ENCODE measurements around the gene AAK1.

The AAK1 gene

GRCh38 chr2:69509011-69509749 lies 134.4 kb downstream of the AAK1 start:
- no peak for TF ChIP-seq CTCF (IDR thresholded peaks at IDR 0.05; ENCODE audit: low read depth, low read length)
- DNase-seq (ENCODE audit: extremely low read depth, low read depth): no peak

DNA sequence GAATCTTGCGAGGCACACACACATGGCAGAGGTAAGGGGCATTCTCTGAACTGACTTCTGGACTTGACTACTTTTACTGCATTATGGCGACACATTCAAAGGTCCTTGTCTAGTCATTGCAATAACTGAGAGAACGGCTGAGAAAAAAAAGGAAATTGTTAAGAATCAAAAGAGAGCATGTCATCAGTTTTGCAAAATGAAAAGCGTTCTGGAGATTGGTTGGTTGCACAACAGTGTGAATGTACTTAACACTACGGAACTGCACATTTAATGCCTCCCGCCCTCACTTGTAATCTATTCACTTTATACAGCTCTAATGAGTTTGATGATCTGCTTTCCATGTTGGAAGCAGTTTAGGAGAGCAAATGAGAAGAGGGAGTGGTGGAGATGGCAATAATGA lies 137.8 kb downstream of the AAK1 start:
- TF ChIP-seq CTCF (IDR thresholded peaks at IDR 0.05; ENCODE audit: low read depth, low read length): no peak
- no peak for DNase-seq (ENCODE audit: extremely low read depth, low read depth)

DNA sequence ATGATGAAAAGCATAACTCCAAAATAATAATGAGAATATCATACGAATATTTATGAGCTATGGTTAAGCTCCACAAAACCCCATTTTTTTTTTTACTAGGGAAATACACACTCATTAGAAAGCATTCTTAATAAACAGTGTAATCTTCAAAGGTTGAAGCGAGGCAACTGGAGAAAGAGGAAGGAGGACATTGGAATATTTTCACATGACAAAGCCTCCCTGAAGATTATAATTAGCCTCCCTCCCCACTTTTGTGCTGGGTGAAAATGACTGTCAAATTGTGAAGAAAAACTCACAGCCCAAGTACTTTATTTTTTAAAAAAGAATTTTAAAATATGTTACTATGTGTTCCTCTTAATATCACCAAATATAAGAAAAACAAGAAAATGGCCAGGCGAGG lies 142.2 kb downstream of the AAK1 start:
- no peak for DNase-seq (ENCODE audit: extremely low read depth, low read depth)
- TF ChIP-seq CTCF (IDR thresholded peaks at IDR 0.05; ENCODE audit: low read depth, low read length): no peak

DNA sequence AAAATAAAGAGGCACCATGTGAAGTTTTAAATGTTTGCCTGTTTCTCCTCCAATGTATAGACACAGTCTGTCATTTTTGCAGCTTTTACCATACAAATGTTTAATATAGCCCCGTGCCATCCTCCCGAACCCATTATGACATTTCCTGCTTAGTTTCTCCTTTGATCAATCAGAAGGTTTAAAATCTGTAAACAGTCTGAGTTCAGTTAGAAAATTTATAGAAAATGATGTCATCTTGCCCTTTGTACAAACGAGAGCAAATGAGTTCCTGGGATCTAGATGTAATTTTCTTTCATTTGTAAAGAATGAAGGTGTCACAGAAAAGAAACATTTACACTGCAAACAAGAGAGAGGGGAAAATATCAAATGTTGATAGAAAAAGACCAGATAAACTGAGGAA lies 143.6 kb downstream of the AAK1 start:
- no peak for TF ChIP-seq CTCF (IDR thresholded peaks at IDR 0.05; ENCODE audit: low read depth, low read length)

GRCh38 chr2:69499242-69499641 lies 144.3 kb downstream of the AAK1 start:
- DNase-seq (ENCODE audit: extremely low read depth, low read depth): no peak

More for the DNA sequence above, 143.6 kb downstream of the AAK1 start:
- DNase-seq (ENCODE audit: extremely low read depth, low read depth): no peak

GRCh38 chr2:69495861-69496260 lies 147.7 kb downstream of the AAK1 start:
- DNase-seq (ENCODE audit: extremely low read depth, low read depth): no peak
- TF ChIP-seq CTCF (IDR thresholded peaks at IDR 0.05; ENCODE audit: low read depth, low read length): no peak

More at GRCh38 chr2:69499242-69499641, 144.3 kb downstream of the AAK1 start:
- no peak for TF ChIP-seq CTCF (IDR thresholded peaks at IDR 0.05; ENCODE audit: low read depth, low read length)

DNA sequence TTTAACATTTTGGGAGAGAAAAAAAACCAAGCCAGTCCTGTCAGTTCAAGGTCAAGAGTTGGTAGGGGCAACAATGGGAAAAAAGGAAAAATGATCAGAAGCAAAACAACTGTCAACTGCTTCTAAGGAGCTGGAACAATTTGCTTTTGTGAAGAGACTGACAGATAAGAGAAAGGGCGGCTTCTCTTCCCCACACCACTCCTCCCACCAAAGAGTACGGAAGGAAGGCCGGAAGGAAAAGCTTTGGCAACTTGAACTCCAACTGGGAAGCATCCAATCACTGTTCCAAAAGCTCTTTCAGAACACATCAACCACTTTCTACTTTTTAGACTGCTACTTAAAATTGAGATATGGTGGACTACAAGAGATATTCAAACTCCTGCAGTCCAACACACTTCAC lies 148.5 kb downstream of the AAK1 start:
- DNase-seq (ENCODE audit: extremely low read depth, low read depth): no peak
- no peak for TF ChIP-seq CTCF (IDR thresholded peaks at IDR 0.05; ENCODE audit: low read depth, low read length)
